Glomerular visceral epithelial cell (primary cell): Measurements from ENCODE around the gene ABL2.
"Not testable (repeated sequence)": the region's sequence is repeated elsewhere in the genome, so short reads cannot be mapped to it uniquely, and the experiment has no call there.

Experiments
- DNase-seq: peaks from one replicate; pipeline ENCODE4 v3.0.0-alpha.2; 2016; ENCODE audit errors: extremely low spot score

The ABL2 gene

GRCh38 chr1:179169616-179170467 is 59.6 kb downstream of the ABL2 start:
- peak; percentile 36 for DNase-seq

- DNase-seq: no peak
Observed at GRCh38 chr1:179168536-179168935, 60.9 kb downstream of the ABL2 start.

GRCh38 chr1:179167955-179168354 is 61.5 kb downstream of the ABL2 start:
- DNase-seq: no peak

GRCh38 chr1:179167418-179167777 is 62.1 kb downstream of the ABL2 start:
- no peak for DNase-seq

- DNase-seq: no peak
Observed at GRCh38 chr1:179166663-179167417, 62.6 kb downstream of the ABL2 start.

- peak; percentile 40 for DNase-seq
Observed at GRCh38 chr1:179164494-179164893, 65.0 kb downstream of the ABL2 start.

GRCh38 chr1:179156708-179157107 is 72.8 kb downstream of the ABL2 start:
- no peak for DNase-seq

- DNase-seq: no peak
Observed at GRCh38 chr1:179156026-179156425, 73.5 kb downstream of the ABL2 start.

GRCh38 chr1:179155615-179156014 is 73.9 kb downstream of the ABL2 start:
- no peak for DNase-seq

- DNase-seq: no peak
Observed at GRCh38 chr1:179154437-179154836, 75.0 kb downstream of the ABL2 start.

GRCh38 chr1:179153217-179153616 is 76.3 kb downstream of the ABL2 start:
- no peak for DNase-seq

- no peak for DNase-seq
Observed at GRCh38 chr1:179151908-179152682, 77.4 kb downstream of the ABL2 start.

GRCh38 chr1:179146911-179147310 is 82.6 kb downstream of the ABL2 start:
- no peak for DNase-seq

GRCh38 chr1:179146476-179146875 is 83.0 kb downstream of the ABL2 start:
- DNase-seq: no peak

GRCh38 chr1:179145521-179145920 is 84.0 kb downstream of the ABL2 start:
- DNase-seq: no peak

- no peak for DNase-seq
Observed at GRCh38 chr1:179144626-179145025, 84.9 kb downstream of the ABL2 start.

- DNase-seq: peak; percentile 86
Observed at GRCh38 chr1:179143322-179143721, 86.2 kb downstream of the ABL2 start.

GRCh38 chr1:179142889-179143299 is 86.6 kb downstream of the ABL2 start:
- peak; percentile 96 for DNase-seq

- peak; percentile 61 for DNase-seq
Observed at GRCh38 chr1:179141592-179142251, 87.8 kb downstream of the ABL2 start.

GRCh38 chr1:179138755-179139154 is 90.7 kb downstream of the ABL2 start:
- DNase-seq: not testable (repeated sequence)

- no peak for DNase-seq
Observed at GRCh38 chr1:179137617-179138255, 91.7 kb downstream of the ABL2 start.
